H4 (cell line): ENCODE data around the gene ETNK1. TPM values are rescaled to one million over a fixed set of nuclear protein-coding genes. Genes with fewer than 3 reads are reported as not detected.

Experiments used
- DNase-seq: peaks from one replicate; pipeline ENCODE4 v3.0.0-alpha.2; 2015; ENCODE audit warnings: low spot score
- total RNA-seq: library from RNA; depleted of rRNA; stranded (reverse); fragments of >200 nt; shearing (Covaris generic); gene quantifications from 2 replicates; pipeline ENCODE4 v1.2.3, GENCODE V29; 2014

ETNK1 gene
- total RNA-seq, 1 experiment from 2014 or later = 19.9 TPM

DNA sequence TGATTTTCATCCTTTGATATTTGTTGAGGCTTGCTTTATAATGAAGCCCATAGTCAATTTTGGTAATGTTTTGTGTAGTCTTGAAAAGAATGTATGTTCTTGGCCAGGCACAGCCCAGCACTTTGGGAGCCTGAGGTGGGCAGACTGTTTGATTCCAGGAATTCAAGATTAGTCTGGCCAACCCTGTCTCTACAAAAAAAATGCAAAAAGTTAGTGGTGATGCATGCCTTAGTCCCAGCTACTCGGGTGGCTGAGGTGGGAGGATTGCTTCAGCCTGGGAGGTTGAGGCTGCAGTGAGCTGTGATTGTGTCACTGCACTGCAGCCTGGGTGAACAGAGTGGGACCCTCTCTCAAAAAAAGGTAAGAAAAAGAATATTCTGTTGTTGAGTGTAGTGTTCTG lies 10.8 kb downstream of the ETNK1 start:
- no peak for DNase-seq

DNA sequence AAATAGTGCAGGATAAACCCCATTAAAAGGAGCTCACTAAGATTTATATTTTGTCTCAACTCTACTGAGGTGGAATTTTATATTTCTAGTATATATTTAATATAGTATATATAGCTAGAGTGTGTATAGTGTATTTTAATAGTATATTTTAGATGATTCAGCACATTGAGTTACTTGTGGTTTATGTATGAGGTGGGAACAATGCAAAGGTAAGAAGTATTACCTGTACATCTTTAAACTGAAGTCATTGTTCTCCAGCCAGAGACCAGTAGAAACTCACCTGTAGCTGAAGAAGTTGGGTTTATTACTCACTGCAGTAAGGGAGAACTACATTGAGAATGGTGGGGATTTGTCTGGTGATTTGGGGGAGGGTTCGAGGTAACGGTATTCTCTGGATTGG lies 15.9 kb downstream of the ETNK1 start:
- no peak for DNase-seq

DNA sequence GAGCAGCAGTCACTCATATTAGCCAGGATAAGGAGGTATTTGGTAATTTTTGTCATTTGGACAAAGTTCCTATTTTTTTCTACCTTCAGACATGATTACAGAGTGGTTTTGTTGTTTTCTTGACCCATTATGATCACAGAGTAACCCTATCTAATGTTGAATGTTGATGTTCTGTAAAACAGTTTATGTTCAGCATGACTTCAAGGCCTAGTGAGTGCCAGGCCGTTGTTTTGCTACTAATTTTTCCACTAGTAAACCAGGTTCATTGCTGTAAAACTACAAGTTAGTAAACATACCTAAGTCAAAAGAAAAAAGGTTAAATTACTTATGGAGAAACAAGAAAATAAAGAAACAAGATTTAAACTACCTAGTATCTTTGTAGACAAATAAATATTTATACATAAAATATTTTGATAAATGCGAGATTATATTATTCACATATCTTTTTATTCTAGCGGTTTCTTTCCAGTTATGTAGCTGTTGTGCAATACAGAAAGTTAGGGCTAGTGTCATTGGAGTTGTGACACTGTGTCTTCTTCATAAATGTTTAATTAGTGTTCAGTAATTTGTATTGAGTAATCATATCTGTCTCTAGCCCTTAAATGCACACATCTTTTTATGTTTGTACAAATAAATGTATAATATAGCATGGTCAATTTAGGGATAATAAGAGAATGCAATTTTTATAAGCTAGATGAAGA lies 16.5 kb downstream of the ETNK1 start:
- no peak for DNase-seq

DNA sequence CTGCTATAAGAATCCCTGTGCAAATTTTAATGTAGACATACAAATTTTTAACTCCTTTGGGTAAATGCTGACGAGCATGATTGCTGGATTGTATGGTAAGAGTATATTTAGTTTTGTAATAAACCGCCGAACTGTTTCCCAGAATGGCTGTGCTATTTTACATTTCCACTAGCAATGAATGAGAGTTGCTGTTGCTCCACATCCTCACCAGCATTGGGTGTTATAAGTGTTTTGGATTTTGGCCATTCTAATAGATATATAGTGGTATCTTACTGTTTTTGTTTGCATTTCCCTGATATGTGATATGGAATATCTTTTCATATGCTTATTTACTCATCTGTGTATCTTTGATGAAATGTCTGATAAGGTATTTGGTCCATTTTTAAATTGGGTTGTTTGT lies 23.7 kb downstream of the ETNK1 start:
- no peak for DNase-seq

DNA sequence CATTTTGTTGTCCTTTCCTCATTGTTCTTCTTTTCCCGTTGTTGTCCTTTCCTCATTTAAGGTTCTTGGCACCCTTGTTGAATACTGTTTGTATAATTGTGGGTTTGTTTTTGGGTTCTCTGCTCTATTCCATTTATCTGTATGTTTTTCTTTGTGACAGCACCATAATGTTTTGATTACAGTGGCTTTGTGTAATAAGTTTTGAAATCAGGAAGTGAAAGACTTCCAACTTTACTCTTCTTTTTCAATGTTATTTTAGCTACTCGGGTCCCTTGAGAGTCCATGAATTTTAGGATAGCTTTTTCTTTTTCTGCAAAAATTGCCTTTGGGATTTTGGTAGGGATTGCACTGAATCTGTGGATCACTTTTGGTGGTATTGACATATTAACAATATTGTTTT lies 28.1 kb downstream of the ETNK1 start:
- no peak for DNase-seq

DNA sequence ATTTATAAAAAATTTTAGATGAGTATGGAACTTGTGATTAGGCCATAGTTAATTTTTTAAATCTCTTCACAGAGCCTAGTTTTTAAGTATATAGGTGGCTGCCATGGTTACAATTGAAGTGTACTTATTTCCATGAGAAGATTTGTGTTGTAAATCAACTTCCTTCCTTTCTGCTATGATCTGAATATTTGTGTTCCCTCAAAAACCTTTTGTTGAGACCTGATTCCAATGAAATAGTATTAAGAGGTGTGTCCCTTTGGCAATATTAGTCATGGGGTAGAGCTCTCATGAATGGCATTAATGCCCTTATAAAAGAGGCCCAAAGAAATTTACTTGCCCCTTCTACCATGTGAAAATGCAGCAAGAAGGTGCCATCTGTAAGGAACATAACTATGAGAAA lies 28.8 kb downstream of the ETNK1 start:
- no peak for DNase-seq

DNA sequence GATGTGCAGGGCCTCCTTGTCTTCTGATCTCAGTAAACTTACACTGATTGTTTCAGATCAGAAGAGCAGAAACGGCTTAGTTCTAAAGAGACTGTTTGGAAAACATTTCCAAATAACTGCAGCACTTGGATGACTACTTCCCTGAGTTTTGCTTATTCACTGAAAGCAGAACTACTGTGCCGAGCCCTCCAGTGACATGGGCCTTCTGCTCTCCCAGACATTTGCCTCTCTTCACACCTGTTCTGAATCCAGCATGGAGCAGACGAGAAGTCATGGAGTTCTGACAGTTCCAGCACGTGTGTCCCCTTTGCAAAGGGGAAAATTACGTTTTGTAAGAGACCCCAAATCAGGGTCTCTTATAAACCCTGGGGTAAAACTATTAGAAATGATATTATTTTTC lies 31.4 kb downstream of the ETNK1 start:
- DNase-seq = no peak

DNA sequence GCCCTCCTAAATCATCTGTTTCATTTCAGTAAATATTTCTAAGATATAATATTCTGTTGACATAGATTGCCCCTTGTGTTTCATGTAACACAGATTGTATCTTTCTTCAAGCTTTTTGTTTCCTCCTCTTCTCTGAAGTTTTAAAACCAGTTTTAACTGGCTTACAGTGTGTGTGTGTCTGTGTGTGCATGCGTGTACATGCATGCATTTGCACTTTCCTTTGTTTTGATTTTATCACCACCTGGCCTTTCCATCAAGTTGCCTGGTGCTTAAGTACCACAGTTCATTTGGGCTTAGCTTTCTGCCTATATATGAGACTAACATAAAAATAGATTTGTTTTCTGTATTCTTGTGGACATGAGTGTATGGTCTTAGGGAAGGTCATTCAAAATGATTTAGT lies 31.9 kb downstream of the ETNK1 start:
- DNase-seq = no peak

DNA sequence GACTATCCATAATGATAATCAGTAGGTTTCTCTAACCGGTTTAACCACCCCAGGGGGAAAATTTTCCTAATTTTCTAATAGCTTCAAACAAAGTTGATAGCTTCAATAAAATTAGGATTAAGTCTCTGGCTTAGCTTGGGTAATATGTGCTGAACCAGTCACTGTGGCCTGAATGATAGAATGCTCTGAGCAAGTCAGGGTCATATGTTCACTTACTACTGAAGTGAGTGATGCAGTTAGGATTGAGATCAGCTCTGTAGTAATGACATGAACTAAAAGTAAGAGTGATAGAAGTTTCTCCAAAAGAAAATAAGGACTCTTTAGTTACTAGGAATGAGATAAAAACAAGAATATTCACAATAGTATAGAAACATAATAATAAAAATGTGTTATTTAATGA lies 32.6 kb downstream of the ETNK1 start:
- DNase-seq = no peak

DNA sequence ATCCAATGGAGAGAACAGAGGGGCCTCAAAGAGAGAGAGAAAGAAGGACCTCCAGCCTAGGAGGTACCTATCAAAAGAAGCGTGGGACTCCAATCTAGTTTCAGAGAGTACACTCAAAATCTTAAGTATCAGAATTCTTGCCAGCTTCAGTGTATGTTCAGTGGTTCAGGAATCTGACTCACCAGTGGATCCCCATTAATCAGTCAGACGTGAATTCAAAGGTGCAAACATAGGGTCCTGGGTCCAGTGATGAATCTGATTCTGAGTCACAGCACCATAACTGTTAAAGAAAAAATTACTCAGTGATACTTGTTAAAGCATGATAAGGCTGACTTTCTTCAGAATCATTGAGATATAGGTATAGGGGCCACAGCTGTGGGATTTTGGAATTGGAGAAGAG lies 33.2 kb downstream of the ETNK1 start:
- DNase-seq = no peak

DNA sequence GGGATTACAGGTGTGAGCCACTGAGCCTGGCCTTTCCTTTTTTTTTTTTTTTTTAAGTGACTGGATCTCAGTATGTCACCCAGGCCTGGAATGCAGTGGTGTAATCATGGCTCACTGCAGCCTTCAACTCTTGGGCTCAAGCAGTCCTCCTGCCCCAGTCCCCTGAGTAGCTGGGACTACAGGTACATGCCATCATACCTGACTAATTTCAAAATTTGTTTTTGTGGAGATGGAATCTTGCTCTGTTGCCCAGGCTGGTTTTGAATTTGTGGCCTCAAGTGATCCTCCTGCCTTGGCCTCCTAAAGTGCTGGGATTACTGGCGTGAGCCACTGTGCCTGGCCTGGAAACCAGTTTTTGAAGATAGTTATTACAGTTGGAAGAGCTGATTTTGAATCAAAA lies 37.4 kb downstream of the ETNK1 start:
- no peak for DNase-seq

DNA sequence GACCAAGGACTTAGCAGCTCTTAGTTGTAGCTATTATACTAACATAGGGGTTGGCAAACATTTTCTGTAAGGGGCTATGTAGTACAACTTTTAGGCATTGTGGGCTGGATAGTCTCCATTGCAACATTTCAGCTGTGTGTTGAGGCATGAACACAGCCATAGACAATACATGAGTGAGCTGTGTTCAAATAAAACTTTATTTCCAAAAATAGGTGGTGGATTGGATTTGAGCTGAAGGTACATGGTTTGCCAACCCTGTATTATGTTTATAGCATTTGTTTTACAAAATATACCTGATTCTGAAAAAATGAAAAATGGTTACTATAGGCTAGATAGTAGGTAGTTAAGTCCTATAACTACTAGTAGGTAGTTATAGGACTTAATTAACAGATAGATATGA lies 40.5 kb downstream of the ETNK1 start:
- no peak for DNase-seq

DNA sequence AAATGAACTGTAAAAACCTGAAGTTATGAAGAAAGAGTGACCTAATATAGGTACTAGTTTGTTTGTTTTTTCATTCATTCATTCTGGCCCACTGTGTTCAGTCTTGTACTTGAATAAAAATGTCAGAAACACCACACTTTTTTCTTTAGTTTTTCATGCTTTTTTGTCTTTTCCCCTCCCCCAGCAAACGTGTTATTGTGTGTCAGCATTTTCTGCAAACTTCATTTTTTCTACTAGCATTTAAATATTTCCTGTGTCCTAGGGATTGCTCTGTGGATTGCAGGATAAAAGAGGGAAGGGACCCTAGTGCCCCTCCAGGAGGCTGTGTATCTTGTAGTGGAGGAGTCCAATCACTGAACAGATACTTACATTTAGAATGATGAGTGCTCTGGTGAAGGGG lies 42.2 kb downstream of the ETNK1 start:
- no peak for DNase-seq

DNA sequence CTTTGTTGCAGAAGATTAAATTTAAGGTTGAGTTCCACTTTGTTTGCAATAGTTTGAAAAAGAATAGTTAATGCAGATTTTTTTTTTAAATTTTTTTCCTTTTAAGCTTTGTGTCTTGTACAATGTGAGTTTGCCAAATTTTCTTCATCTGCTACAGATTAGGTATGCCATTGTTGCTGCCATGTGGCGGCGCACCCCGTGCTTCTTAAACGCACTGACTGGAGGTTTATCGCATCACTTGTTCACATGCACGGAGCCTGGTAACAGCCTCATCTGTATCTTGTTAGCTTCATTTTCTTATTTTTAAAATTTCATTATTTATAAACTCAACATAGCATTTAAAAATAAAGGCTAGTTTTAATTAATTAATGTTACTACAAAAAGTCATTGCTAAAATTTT lies 43.5 kb downstream of the ETNK1 start:
- no peak for DNase-seq

DNA sequence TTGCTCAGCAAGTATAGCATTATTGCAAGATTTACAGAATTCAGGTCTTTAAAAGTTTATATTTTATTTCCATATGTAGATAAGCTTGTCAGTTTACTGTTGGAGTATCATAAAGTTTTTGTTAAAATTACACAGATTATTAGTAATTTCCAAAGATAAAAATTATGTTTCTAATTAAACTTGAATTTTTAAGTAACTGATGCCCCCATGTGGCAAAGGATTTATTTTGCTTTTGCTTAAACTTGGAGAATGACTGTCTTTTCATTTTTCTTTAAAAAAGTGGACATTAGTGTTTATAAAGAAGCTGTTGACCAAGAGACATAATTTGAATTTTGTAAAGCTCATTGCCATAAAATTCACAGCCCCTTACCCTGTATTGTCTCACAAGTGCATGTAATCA lies 45.8 kb downstream of the ETNK1 start:
- DNase-seq = no peak

DNA sequence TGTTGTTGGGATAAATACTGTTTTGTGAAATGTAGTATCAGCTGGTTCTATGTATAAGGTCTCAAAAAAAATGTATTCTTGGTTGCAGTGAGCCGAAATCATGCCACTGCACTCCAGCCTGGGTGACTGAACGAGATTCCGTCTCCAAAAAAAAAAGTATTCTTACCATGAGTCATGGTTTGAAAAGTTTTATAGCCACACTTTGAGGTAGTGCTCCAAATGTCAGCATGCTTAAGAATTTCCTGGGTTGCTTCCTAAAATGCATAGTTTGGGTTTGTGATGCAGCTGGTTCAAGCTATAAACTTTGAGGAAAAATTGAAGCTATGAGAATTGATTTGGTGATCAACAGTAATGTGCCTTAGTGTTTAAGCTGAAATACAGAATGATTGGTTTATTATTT lies 48.0 kb downstream of the ETNK1 start:
- no peak for DNase-seq

DNA sequence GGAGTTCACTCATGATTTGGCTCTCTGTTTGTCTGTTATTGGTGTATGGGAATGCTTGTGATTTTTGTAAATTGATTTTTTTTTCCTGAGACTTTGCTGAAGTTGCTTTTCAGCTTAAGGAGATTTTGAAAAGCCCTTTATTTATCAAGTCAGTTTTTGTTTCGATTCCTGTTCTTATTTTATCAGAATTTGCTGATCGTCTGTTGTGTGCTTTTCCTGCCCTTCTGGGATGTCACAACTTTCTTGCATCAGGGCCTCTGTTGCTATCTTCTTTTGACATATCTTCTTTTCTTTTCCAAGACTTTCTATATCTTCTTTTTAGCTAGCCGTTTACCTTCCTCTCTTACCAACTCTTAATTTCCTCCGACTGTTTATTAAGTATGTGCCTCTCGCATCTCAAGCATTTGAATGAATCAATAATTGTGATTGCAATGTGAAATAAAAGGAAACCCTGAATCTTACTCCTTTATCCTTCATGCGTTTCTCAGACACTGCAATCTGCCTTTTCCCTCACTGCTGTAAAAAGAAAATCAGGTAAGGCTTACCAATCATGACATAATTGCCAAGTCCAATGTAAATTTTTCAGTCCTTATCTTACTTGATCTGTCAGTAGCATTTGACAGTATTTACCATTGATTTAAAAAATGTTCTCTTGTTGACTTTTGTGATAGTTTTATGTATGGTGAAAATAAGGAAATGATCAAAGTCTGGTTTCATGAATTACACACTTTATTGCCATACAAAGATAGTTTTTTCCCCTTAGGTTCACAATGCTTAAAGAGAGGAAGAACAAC lies 53.0 kb downstream of the ETNK1 start:
- DNase-seq = no peak

DNA sequence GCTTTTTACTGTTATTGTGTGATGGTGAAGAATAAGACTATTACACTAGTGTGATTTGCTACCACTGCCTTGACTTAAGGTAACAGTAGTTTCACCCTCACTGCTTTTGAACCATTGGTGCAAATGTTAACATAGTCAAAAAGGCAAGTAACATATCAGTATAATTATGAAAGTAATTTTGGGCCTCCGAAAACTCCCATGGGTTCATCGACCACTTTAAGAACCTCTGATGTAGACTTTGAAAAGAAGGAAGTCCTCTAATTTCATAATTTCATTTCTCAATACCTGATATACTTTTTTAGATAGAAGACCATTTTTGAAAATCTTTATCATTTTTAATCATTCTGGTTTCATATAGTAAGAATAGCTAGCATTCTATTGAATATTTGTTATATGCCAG lies 57.7 kb downstream of the ETNK1 start:
- no peak for DNase-seq

DNA sequence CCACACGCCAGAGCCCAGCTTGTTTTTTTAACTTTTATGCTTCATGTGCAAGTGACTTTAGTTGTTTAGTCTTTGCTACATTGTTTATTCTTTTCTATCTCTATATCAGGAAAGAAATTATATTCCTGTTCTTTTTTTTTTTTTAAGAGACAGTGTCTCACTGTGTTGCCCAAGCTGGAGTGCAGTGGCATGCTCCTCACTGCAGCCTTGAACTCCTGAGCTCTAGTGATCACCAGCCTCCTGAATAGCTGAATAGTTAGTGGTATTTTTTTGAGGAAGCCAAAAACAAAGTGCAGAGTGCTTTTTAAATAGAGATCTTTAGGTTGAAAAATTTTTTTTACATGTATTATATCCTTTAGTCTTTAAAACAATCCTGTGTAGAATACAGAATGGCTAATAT lies 58.2 kb downstream of the ETNK1 start:
- DNase-seq = no peak

DNA sequence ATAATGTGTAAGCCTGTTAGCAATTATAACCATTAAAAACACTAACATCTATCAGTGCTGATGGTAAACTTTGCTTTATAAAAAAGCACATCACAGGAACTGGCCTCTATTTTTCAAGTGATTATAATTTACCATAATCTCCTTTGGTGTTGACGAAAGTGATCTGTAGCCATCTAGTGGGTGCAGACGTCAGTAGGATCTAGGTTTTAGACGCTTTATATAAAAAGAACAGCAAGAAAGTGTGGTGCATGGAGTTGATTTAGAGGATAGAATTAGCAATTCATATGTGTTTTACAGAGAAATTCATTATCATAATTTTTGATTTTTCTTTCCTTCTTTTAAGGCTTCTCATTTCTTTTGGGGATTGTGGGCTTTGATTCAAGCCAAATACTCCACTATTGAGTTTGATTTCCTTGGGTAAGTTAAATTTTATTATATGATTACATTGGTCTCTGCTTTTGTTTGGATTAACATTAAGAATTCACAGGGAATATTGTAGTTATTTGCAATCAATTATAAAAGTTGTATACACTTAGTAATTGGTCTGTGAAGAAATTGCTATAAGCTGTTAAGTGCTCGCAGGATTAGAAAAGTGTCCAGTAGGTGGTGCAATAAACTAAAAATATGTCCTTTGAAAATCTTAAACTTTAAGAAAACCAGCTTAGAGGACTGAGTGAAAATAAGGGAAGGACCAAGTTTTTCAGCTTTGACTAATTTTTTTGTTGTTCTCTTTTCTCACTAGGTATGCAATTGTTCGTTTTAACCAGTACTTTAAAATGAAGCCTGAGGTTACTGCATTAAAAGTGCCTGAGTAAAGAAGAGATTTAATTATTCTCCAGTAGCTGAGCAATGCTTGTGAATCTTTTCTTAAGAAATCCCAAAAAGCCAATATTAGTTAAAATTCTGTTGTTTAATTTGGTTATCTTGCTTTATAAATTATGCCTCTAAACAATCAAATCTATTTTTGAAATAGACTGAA lies 59.5 kb downstream of the ETNK1 start:
- DNase-seq = peak; percentile 23

DNA sequence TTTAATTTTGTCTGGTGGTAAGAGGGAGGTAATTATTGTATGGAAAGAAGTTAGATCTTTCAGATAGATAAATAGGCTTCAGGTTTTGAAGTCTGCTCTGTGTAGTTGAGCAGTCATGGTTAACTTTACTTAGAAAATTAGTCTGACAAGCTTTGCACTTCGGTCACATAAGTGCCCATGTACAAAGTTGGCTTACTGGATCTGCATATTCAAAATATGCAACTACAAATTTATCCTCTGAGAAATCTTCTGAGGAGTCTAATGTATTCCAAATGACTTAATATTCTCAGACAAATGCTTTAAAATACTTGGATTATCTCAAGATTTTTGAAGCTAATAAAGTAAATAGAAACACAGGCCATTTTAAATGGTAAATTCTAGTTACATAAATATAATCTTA lies 61.2 kb downstream of the ETNK1 start:
- DNase-seq = no peak

DNA sequence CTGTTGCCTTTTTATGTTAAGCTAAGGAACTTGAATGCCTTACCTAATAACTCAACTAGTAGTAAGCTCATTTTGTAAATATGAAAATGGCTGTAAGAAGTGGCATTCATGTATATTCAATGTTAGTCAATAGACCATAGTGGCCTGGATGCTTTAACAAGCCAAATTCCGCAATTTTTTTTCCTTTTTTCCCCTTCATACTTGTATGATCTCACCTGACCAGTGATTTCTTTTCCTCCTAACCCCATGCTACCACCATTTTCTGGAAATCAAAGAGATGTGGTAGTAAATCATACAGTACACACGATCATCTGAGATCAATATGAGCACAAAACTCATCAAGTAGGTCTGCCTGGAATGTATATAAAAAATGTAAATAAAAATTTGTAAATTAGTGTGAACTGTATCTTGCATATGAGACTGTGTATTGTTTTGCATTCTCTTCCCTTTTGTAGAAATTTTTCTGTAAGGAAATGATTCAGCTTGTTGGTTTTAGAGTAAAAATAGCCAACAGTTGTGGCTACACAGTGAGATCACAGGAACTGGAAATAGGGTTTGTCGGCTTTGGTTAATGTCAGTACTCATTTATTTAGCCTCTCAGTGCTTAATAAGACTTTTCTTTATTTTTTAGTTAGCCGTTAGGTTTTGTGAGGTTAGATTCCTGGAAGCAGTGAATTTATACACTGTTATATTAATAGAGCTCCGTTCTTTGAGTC lies 62.5 kb downstream of the ETNK1 start:
- DNase-seq = peak; percentile 27
